IMR-90 (cell line): ENCODE measurements around the gene SDHAF3. TPM values are rescaled to one million over a fixed set of nuclear protein-coding genes. Genes with fewer than 3 reads are reported as not detected.

Experiments used
- ATAC-seq: fragments of 200-7000 bp; cut with Tn5 transposase; 2 replicates; pipeline ENCODE4 v1.9.1; 2020; ENCODE audit warnings: low read depth, mild to moderate bottlenecking, moderate library complexity
- BruUV-seq: library from RNA; stranded (reverse); fragments of 400-500 nt; replicated peaks from 2 replicates; lab custom pipeline; 2021; lab: Mats Ljungman, UMichigan
- CTCF ChIA-PET: fragments of 300-600 bp; formaldehyde crosslinking; extraction: SDS; loops from one replicate; lab custom pipeline; 2021; ENCODE audit warnings: antibody characterized with exemption; lab: Yijun Ruan, JAX
- POLR2A ChIA-PET: fragments of 300-600 bp; sonication (Branson Sonifier 250); formaldehyde crosslinking; loops from one replicate; lab custom pipeline; 2022; ENCODE audit warnings: antibody characterized with exemption; ENCODE audit not compliant: unreplicated experiment; lab: Charles Lee
- DNase-seq: peaks from one replicate; pipeline ENCODE4 v3.0.0; 2013
- H2AFZ ChIP-seq: replicated peaks from 2 replicates; pipeline ENCODE3; 2013; ENCODE audit warnings: low read length, mild to moderate bottlenecking; ENCODE audit not compliant: poor library complexity
- H2AK5ac ChIP-seq: 2 replicates; pipeline ENCODE4 v1.6.1; 2013; ENCODE audit warnings: low read depth, low read length, inconsistent platforms
- H2AK9ac ChIP-seq: replicated peaks from 2 replicates; pipeline ENCODE3; 2013; ENCODE audit warnings: mild to moderate bottlenecking, low read depth, low read length, moderate library complexity; ENCODE audit not compliant: poor library complexity
- H2BK120ac ChIP-seq: 2 replicates; pipeline ENCODE4 v1.6.1; 2013; ENCODE audit warnings: low read depth, low read length, inconsistent platforms
- H2BK15ac ChIP-seq: 3 replicates; pipeline ENCODE4 v1.6.1; 2013; ENCODE audit warnings: low read depth, low read length, inconsistent platforms
- H2BK20ac ChIP-seq: 2 replicates; pipeline ENCODE4 v1.6.1; 2013; ENCODE audit warnings: low read depth, mild to moderate bottlenecking, inconsistent platforms, low read length, moderate library complexity
- H2BK5ac ChIP-seq: 2 replicates; pipeline ENCODE4 v1.6.1; 2013; ENCODE audit warnings: mild to moderate bottlenecking, low read depth, low read length, inconsistent platforms; ENCODE audit not compliant: poor library complexity, severe bottlenecking
- H3K14ac ChIP-seq: replicated peaks from 2 replicates; pipeline ENCODE4 v1.6.1; 2013; ENCODE audit warnings: low read depth, low read length, inconsistent platforms
- H3K18ac ChIP-seq: 2 replicates; pipeline ENCODE4 v1.6.1; 2013; ENCODE audit warnings: low read depth, low read length, control low read depth
- H3K23ac ChIP-seq: 2 replicates; pipeline ENCODE4 v1.6.1; 2013; ENCODE audit warnings: low read depth, low read length, inconsistent platforms
- H3K27ac ChIP-seq: 2 replicates; pipeline ENCODE4 v1.5.1; 2013; ENCODE audit warnings: mild to moderate bottlenecking, control low read depth, low read length; ENCODE audit not compliant: insufficient read depth
- H3K27me3 ChIP-seq: 2 replicates; pipeline ENCODE4 v1.6.1; 2013; ENCODE audit warnings: low read length; ENCODE audit not compliant: control insufficient read depth, insufficient read depth
- H3K36me3 ChIP-seq: 2 replicates; pipeline ENCODE4 v1.6.1; 2013; ENCODE audit warnings: low read length, mixed read lengths; ENCODE audit not compliant: control insufficient read depth, insufficient read depth
- H3K4ac ChIP-seq: 2 replicates; pipeline ENCODE4 v1.6.1; 2013; ENCODE audit warnings: low read depth, low read length, inconsistent platforms
- H3K4me1 ChIP-seq: 2 replicates; pipeline ENCODE4 v1.6.1; 2013; ENCODE audit warnings: low read length, mixed read lengths; ENCODE audit not compliant: control insufficient read depth, insufficient read depth
- H3K4me2 ChIP-seq: 2 replicates; pipeline ENCODE4 v1.6.1; 2013; ENCODE audit warnings: low read depth, mild to moderate bottlenecking, control low read depth, low read length, moderate library complexity
- H3K4me3 ChIP-seq: 2 replicates; pipeline ENCODE4 v1.5.1; 2013; ENCODE audit warnings: low read depth, mild to moderate bottlenecking, control low read depth, low read length, moderate library complexity; ENCODE audit not compliant: insufficient read depth
- H3K56ac ChIP-seq: 2 replicates; pipeline ENCODE4 v1.6.1; 2013; ENCODE audit warnings: low read length, inconsistent platforms; ENCODE audit not compliant: insufficient read depth; ENCODE audit errors: extremely low read depth
- H3K79me1 ChIP-seq, 2 experiments: 2 replicates each; pipeline ENCODE4 v1.6.1; 2013; ENCODE audit warnings: low read length in 2 of 2, inconsistent platforms in 1 of 2, low read depth in 1 of 2
- H3K9ac ChIP-seq: 2 replicates; pipeline ENCODE4 v1.6.1; 2013; ENCODE audit warnings: low read depth, low read length, control low read depth
- H3K9me1 ChIP-seq: 2 replicates; pipeline ENCODE4 v1.6.1; 2013; ENCODE audit warnings: low read length, inconsistent platforms; ENCODE audit not compliant: insufficient read depth
- H3K9me3 ChIP-seq: 2 replicates; pipeline ENCODE4 v1.6.1; 2013; ENCODE audit warnings: low read length; ENCODE audit not compliant: control insufficient read depth, insufficient read depth
- H4K20me1 ChIP-seq: 2 replicates; pipeline ENCODE4 v1.6.1; 2013; ENCODE audit warnings: low read length, inconsistent platforms; ENCODE audit not compliant: insufficient read depth
- H4K5ac ChIP-seq: 2 replicates; pipeline ENCODE4 v1.6.1; 2013; ENCODE audit warnings: mild to moderate bottlenecking, low read depth, low read length, control low read depth
- H4K8ac ChIP-seq, 2 experiments: 2 replicates each; pipeline ENCODE4 v1.6.1; 2013; ENCODE audit warnings: low read depth in 2 of 2, low read length in 2 of 2, control low read depth in 1 of 2, inconsistent platforms in 1 of 2
- H4K91ac ChIP-seq: 2 replicates; pipeline ENCODE4 v1.6.1; 2013; ENCODE audit warnings: low read depth, low read length, inconsistent platforms; ENCODE audit not compliant: insufficient read depth
- BHLHE40 ChIP-seq: fragments of 150-350 bp; IDR thresholded peaks from 2 replicates; pipeline ENCODE4 v1.6.1; 2016; ENCODE audit warnings: mild to moderate bottlenecking, low read depth, low read length
- CEBPB ChIP-seq: IDR thresholded peaks from 2 replicates; pipeline ENCODE4 v1.6.1; 2012; ENCODE audit warnings: low read depth, low read length, improper control_type of control experiment
- CHD1 ChIP-seq: IDR thresholded peaks from 2 replicates; pipeline ENCODE4 v1.6.1; 2012; ENCODE audit warnings: low read depth, low read length, improper control_type of control experiment
- CTCF ChIP-seq: conservative IDR thresholded peaks from 2 replicates; pipeline ENCODE4 v1.5.1; 2012; ENCODE audit warnings: mild to moderate bottlenecking, low read depth, low read length, improper control_type of control experiment
- ELK1 ChIP-seq: fragments of 150-350 bp; IDR thresholded peaks from 2 replicates; pipeline ENCODE4 v1.6.1; 2016; ENCODE audit warnings: low read depth, mild to moderate bottlenecking, low read length, moderate library complexity, borderline replicate concordance
- MAFK ChIP-seq: IDR thresholded peaks from 2 replicates; pipeline ENCODE4 v1.6.1; 2012; ENCODE audit warnings: low read depth, low read length, improper control_type of control experiment
- MAZ ChIP-seq: IDR thresholded peaks from 2 replicates; pipeline ENCODE4 v1.6.1; 2012; ENCODE audit warnings: low read depth, mild to moderate bottlenecking, low read length, improper control_type of control experiment, moderate library complexity, borderline replicate concordance
- MXI1 ChIP-seq: IDR thresholded peaks from 2 replicates; pipeline ENCODE4 v1.6.1; 2012; ENCODE audit warnings: low read depth, mild to moderate bottlenecking, low read length, moderate library complexity, borderline replicate concordance
- NFE2L2 ChIP-seq: fragments of 150-350 bp; IDR thresholded peaks from 2 replicates; pipeline ENCODE4 v1.6.1; 2016; ENCODE audit warnings: low read depth, mild to moderate bottlenecking, low read length
- POLR2A ChIP-seq: IDR thresholded peaks from 2 replicates; pipeline ENCODE4 v1.6.1; 2012; ENCODE audit warnings: mild to moderate bottlenecking, low read depth, low read length
- RAD21 ChIP-seq: IDR thresholded peaks from 2 replicates; pipeline ENCODE4 v1.6.1; 2012; ENCODE audit warnings: low read length, improper control_type of control experiment
- RCOR1 ChIP-seq: IDR thresholded peaks from 2 replicates; pipeline ENCODE4 v1.6.1; 2012; ENCODE audit warnings: mild to moderate bottlenecking, low read length, improper control_type of control experiment; ENCODE audit not compliant: insufficient replicate concordance
- RFX5 ChIP-seq: IDR thresholded peaks from 2 replicates; pipeline ENCODE4 v1.8.0; 2012; ENCODE audit warnings: low read depth, mild to moderate bottlenecking, low read length, moderate library complexity
- USF2 ChIP-seq: fragments of 150-350 bp; IDR thresholded peaks from 2 replicates; pipeline ENCODE4 v1.6.1; 2017; ENCODE audit warnings: mild to moderate bottlenecking, antibody characterized with exemption, low read length, low read depth
- WGBS, 2 experiments: methylation state at CpG; one replicate each; pipeline versions ENCODE4 v1.1.5 to v1.1.7; 2013; ENCODE audit warnings: missing lambda C conversion rate in 2 of 2; ENCODE audit not compliant: insufficient read length in 1 of 2; ENCODE audit errors: extremely low coverage in 2 of 2; 5-methylcytosine and 5-hydroxymethylcytosine counted together
- dilution Hi-C: fragments of 300-500 bp; cut with HindIII; formaldehyde crosslinking; loops from one replicate; pipeline ENCODE4 v1.14.3; 2018; ENCODE audit warnings: low sequenced_read_pairs; ENCODE audit not compliant: unreplicated experiment
- in situ Hi-C: fragments of 300-500 bp; cut with MboI; formaldehyde crosslinking; loops from 3 replicates; pipeline ENCODE4 v1.14.3; 2019; ENCODE audit warnings: low sequenced_read_pairs, inconsistent platforms, mixed read lengths
- intact Hi-C: fragments of 100-400 bp; cut with micrococcal nuclease; formaldehyde crosslinking; loops from 2 replicates; pipeline ENCODE4 v1.10.0; 2022
- polyA plus RNA-seq, 3 experiments: library from polyadenylated mRNA; depleted of rRNA; stranded (reverse); fragments of >200 nt; gene quantifications; 2 replicates each; pipeline ENCODE4 v1.2.3, GENCODE V29; 2012; ENCODE audit warnings: low replicate concordance in 1 of 3
- total RNA-seq: library from RNA; depleted of rRNA; stranded (reverse); fragments of >200 nt; gene quantifications from 2 replicates; pipeline ENCODE4 v1.2.3, GENCODE V29; 2012

SDHAF3 gene
- total and polyA plus RNA-seq, 2 of the 4 experiments (the other 2 are of a cell fraction), result 5.7 to 6.1 TPM

GRCh38 chr7:97078023-97078969 is 39.2 kb upstream of the SDHAF3 start:
- Histone ChIP-seq H3K79me1 (no peaks in the 10 kb centered on the region), H2AK9ac (no peak overlapping the region), H3K18ac (no peak overlapping the region), H2AFZ (no peak overlapping the region), H3K27me3 (no peaks in the 10 kb centered on the region), H4K91ac (no peak overlapping the region), H3K4me3 (no peak overlapping the region), H3K14ac (no peak overlapping the region), H3K36me3 (no peaks in the 10 kb centered on the region), H3K23ac (no peak overlapping the region), H3K4ac (no peak overlapping the region), H3K56ac (no peak overlapping the region), H2BK120ac (no peak overlapping the region), H3K27ac (no peak overlapping the region), H3K4me1 (no peaks in the 10 kb centered on the region), H2BK5ac (no peak overlapping the region), H3K9ac (no peak overlapping the region), H4K20me1 (no peaks in the 10 kb centered on the region), H2BK20ac (no peak overlapping the region), H4K5ac (no peak overlapping the region), H3K9me3 (no peaks in the 10 kb centered on the region), H2AK5ac (no peak overlapping the region), H3K9me1 (no peaks in the 10 kb centered on the region), H3K4me2 (no peak overlapping the region), H4K8ac (no peak overlapping the region), H2BK15ac (no peak overlapping the region)
- BruUV-seq, result no TSS peak
- ATAC-seq, result no peak
- intact Hi-C loops (no loop called here), dilution Hi-C loops (no loop called here), in situ Hi-C loops (no loop called here)
- no peak for DNase-seq
- TF ChIP-seq ELK1 (no peak), MAFK (no peak), RFX5 (no peak), RCOR1 (no peak), MXI1 (no peak), CHD1 (no peak), MAZ (no peak), CEBPB (no peak), NFE2L2 (no peak), USF2 (no peak), BHLHE40 (no peak), POLR2A (no peak), RAD21 (no peak), CTCF (no peak)
- ChIA-PET CTCF (no interaction called here), POLR2A (no interaction called here)
- WGBS, 2 experiments, result no CpG with 5 or more reads among the region's 9 CpGs
